Ascending aorta (tissue), 2 donors: ENCODE results near the gene EXOC4. TPM values are rescaled to one million over a fixed set of nuclear protein-coding genes. Genes with fewer than 3 reads are reported as not detected.

Source experiments
- DNase-seq, 2 donors: peaks; one replicate each; pipeline ENCODE4 v3.0.0-alpha.2; 2019; ENCODE audit warnings: low spot score in 2 of 2
- H3K27ac ChIP-seq, 2 donors: fragments of 200-600 bp; sonication (generic); one replicate each; pipeline ENCODE4 v1.5.1; 2016 to 2017; ENCODE audit warnings: mild to moderate bottlenecking in 1 of 2
- H3K27me3 ChIP-seq: fragments of 200-600 bp; sonication (generic); one replicate; pipeline ENCODE4 v1.5.1; 2017
- H3K36me3 ChIP-seq, 2 donors: fragments of 200-600 bp; sonication (generic); one replicate each; pipeline ENCODE4 v1.5.1; 2016
- H3K4me1 ChIP-seq, 2 donors: fragments of 200-600 bp; sonication (generic); one replicate each; pipeline ENCODE4 v1.5.1; 2016 to 2017; ENCODE audit warnings: mild to moderate bottlenecking in 1 of 2
- H3K4me3 ChIP-seq, 2 donors: fragments of 200-600 bp; sonication (generic); one replicate each; pipeline ENCODE4 v1.5.1; 2016 to 2017; ENCODE audit warnings: mild to moderate bottlenecking in 1 of 2
- H3K9me3 ChIP-seq, 2 donors: fragments of 200-600 bp; sonication (generic); one replicate each; pipeline ENCODE4 v1.5.1; 2016
- intact Hi-C: fragments of 100-400 bp; cut with DNase I; formaldehyde crosslinking; loops from one replicate; pipeline ENCODE4 v1.15.1; 2023
- total RNA-seq: library from RNA; depleted of rRNA; stranded (reverse); fragments of >200 nt; gene quantifications from one replicate; pipeline ENCODE4 v1.1.0, GENCODE V29; 2016
- TF ChIP-seq, protein P1 (sequence below), 3 experiments: fragments of 200-600 bp in 2 of 3; fragments of 450-650 bp in 1 of 3; sonication (generic) in 2 of 3; IDR thresholded peaks; one replicate each; pipeline ENCODE4 v1.5.1; 2016 to 2019; ENCODE audit warnings: antibody characterized with exemption in 3 of 3, mild to moderate bottlenecking in 1 of 3, moderate library complexity in 1 of 3

EXOC4 gene
- total RNA-seq, 1 donor from 2014 or later: 27.1 TPM

DNA sequence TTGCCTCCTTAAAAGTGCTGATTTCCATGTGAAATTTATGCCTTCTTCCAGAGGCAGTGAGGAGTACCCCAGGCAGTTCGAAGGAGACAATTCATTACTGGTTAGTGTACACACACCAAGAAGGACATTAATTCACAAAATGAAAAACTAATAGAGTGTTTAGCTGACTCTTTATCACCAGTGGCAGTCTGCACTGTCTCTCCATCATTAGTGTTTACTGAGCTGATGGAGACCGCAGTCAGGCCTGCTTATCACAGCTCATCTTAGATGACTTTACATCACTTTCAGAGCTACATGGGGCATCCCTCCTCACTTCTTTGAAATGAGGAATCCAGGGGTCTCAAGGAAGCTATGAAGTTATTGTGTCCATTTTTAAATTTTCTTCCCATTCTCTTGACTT, 718.7 kb downstream of the EXOC4 start:
- intact Hi-C loops: no loop called here
- TF ChIP-seq, protein P1, sequence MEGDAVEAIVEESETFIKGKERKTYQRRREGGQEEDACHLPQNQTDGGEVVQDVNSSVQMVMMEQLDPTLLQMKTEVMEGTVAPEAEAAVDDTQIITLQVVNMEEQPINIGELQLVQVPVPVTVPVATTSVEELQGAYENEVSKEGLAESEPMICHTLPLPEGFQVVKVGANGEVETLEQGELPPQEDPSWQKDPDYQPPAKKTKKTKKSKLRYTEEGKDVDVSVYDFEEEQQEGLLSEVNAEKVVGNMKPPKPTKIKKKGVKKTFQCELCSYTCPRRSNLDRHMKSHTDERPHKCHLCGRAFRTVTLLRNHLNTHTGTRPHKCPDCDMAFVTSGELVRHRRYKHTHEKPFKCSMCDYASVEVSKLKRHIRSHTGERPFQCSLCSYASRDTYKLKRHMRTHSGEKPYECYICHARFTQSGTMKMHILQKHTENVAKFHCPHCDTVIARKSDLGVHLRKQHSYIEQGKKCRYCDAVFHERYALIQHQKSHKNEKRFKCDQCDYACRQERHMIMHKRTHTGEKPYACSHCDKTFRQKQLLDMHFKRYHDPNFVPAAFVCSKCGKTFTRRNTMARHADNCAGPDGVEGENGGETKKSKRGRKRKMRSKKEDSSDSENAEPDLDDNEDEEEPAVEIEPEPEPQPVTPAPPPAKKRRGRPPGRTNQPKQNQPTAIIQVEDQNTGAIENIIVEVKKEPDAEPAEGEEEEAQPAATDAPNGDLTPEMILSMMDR (IDR thresholded peaks at IDR 0.05): no peak

DNA sequence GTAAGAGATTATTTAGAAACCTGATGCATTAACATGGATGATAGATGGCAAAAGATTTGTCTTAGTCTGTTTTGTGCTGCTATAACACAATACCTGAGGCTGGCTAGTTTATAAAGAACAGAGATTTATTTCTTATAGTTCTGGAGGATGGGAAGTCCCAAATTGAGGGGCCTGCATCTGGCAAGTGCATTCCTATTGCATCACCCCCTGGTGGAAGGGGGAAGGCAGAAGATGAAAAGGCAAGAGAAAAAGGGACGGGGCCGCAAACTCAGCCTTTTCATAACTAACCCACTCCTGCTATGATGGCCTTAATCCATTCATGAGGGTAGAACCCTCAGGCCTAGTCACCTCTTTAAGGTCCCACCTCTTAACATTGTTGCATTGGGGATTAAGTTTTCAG, 720.8 kb downstream of the EXOC4 start:
- Histone ChIP-seq H3K27me3 (no peaks in the 10 kb centered on the region), H3K9me3 (no peaks in the 10 kb centered on the region), H3K4me3 (no peak overlapping the region), H3K36me3 (no peaks in the 10 kb centered on the region), H3K27ac (no peak overlapping the region), H3K4me1 (no peaks in the 10 kb centered on the region)
- TF ChIP-seq, protein P1 (IDR thresholded peaks at IDR 0.05): no peak
- DNase-seq: no peak
- intact Hi-C loops: no loop called here

More for the DNA sequence above, 718.7 kb downstream of the EXOC4 start:
- Histone ChIP-seq H3K9me3 (no peaks in the 10 kb centered on the region), H3K27ac (no peak overlapping the region), H3K4me3 (no peak overlapping the region), H3K4me1 (no peaks in the 10 kb centered on the region), H3K27me3 (no peaks in the 10 kb centered on the region), H3K36me3 (no peaks in the 10 kb centered on the region)
- DNase-seq: no peak

DNA sequence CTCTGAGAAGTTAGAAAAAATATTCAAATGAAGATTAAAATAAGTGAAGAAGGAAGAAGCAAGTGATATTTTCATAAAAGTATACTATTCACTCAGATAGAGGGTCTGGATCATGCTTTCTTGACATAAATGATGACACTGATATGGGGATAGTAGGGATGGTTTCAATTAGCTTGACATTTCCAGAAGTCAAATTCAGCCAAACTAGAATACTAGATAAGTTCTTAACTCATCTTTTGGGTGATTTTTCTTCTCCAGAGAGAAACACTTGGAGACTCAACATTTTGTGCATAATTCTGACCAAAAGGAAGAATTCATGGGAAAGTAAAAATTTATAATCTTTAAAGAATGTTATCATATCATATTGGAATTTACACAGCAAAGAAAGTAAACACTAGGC, 722.3 kb downstream of the EXOC4 start:
- Histone ChIP-seq H3K4me1 (no peaks in the 10 kb centered on the region), H3K27ac (no peak overlapping the region), H3K27me3 (no peaks in the 10 kb centered on the region), H3K36me3 (no peaks in the 10 kb centered on the region), H3K4me3 (no peak overlapping the region), H3K9me3 (no peaks in the 10 kb centered on the region)
- no peak for DNase-seq
- intact Hi-C loops: no loop called here
- TF ChIP-seq, protein P1 (IDR thresholded peaks at IDR 0.05): no peak

DNA sequence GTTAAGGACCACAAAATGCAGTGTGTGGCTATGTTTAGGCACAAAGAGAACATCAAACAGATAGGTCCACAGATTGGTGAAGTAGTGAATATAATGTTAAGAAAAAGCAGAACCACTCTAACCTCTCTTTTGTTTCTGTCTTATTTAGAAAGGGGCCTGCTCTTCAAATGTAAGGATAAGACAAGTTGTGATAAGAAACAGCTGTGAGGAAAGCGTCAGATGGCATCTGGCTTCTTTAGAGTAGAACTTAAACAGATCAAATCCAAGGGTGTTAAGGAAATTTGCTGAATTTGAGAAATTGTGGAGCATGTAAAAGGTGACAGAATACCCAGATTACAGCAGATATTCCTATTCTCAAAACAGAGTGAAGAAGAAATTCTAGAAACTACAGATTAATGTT, 723.3 kb downstream of the EXOC4 start:
- Histone ChIP-seq H3K27me3 (no peaks in the 10 kb centered on the region), H3K36me3 (no peaks in the 10 kb centered on the region), H3K4me3 (no peak overlapping the region), H3K9me3 (no peaks in the 10 kb centered on the region), H3K27ac (no peak overlapping the region), H3K4me1 (no peaks in the 10 kb centered on the region)
- intact Hi-C loops: no loop called here
- TF ChIP-seq, protein P1 (IDR thresholded peaks at IDR 0.05): no peak
- DNase-seq: no peak

DNA sequence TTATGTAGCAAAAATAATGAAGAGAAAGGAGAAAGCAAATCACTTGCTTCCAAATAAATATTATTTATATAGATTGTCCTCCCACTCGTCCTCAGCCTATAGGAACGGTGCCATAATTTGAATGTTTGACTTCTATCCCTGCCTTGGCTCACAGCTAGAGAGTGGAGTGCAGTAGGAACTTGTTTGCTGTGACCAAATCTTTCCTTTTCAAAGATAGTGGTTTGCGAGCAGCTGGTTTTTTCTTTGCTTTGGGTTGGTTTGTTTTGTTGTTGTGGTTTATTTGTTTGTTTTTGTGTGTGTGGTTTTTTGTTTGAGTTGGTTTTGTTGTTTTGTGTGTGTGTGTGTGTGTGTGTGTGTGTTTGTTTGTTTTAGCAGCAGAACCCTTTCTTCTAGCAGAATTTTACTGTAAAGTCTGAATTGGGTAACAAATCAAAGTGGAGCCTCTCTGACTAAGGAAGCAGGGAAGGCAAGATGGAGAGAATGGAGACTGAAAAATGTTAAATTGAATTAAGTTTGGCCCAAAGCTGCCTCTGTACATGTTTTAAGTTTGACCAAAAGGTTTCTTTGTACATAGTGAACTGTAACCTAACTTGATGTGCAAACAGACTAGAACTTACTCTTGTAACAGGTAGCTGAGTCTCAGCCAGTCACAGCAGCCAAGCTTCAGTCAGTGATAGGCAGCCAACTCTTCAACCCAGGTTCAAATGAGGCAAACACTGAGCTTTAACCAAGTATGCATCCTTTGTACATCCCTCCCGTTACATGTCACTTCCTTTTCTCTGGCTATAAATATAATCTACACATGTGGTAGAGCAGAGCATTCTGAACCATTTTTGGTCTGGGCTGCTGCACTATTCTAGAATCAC, 724.8 kb downstream of the EXOC4 start:
- Histone ChIP-seq H3K36me3 (no peaks in the 10 kb centered on the region), H3K9me3 (no peaks in the 10 kb centered on the region), H3K4me1 (no peaks in the 10 kb centered on the region), H3K27ac (no peak overlapping the region), H3K4me3 (no peak overlapping the region), H3K27me3 (no peaks in the 10 kb centered on the region)
- intact Hi-C loops: no loop called here
- TF ChIP-seq, protein P1 (IDR thresholded peaks at IDR 0.05): no peak
- DNase-seq: no peak
